Stimulated activated CD8-positive, alpha-beta memory T cell treated with anti-CD3 and anti-CD28 coated beads, Interleukin-12 subunit alpha, Interleukin-12 subunit beta, amount 100 ng/mL, for 4 hours (primary cell): ENCODE results near the gene HAUS7.
"Not testable (repeated sequence)": the region's sequence is repeated elsewhere in the genome, so short reads cannot be mapped to it uniquely, and the experiment has no call there.

ENCODE experiments used
- DNase-seq: peaks from one replicate; pipeline ENCODE4 v3.0.0-alpha.2; 2020; ENCODE audit warnings: low read depth

HAUS7 gene

GRCh38 chrX:153408871-153409351, 61.5 kb downstream of the HAUS7 start:
- DNase-seq, result no peak

GRCh38 chrX:153408221-153408721, 62.1 kb downstream of the HAUS7 start:
- DNase-seq, result no peak

- DNase-seq, result no peak
Observed at GRCh38 chrX:153407736-153408135, 62.6 kb downstream of the HAUS7 start.

- DNase-seq, result no peak
Observed at GRCh38 chrX:153406903-153407302, 63.5 kb downstream of the HAUS7 start.

- DNase-seq, result no peak
Observed at GRCh38 chrX:153406011-153406410, 64.4 kb downstream of the HAUS7 start.

GRCh38 chrX:153405426-153405825, 65.0 kb downstream of the HAUS7 start:
- DNase-seq, result no peak

GRCh38 chrX:153404333-153404732, 66.0 kb downstream of the HAUS7 start:
- not testable (repeated sequence) for DNase-seq

GRCh38 chrX:153401133-153401764, 69.1 kb downstream of the HAUS7 start, which contains the start of gene PNMA6E:
TSS of gene PNMA6E (minus strand) at chrX:153401350. CDS start at chrX:153398849, 2,501 bp downstream.
- DNase-seq, result no peak

GRCh38 chrX:153400146-153401132, 69.9 kb downstream of the HAUS7 start:
- no peak for DNase-seq

GRCh38 chrX:153398275-153398960, 72.0 kb downstream of the HAUS7 start:
- no peak for DNase-seq
